ENCODE data around the gene TIGD3. TPM values are rescaled to one million over a fixed set of nuclear protein-coding genes. Genes with fewer than 3 reads are reported as not detected.

Gene TIGD3
- total and polyA plus RNA-seq, 2 experiments from 2014 or later = 1.2 to 3.0 TPM

- Mint-ChIP-seq H3K36me3 (ENCODE audit: low read depth) (peaks cover 43% of the 10 kb centered on the region), H3K27me3 (ENCODE audit: insufficient read depth, low read depth, poor library complexity) (peaks cover 34% of the 10 kb centered on the region), H3K9me3 (no peaks in the 10 kb centered on the region), H3K27ac (no peak overlapping the region), H3K4me3 (peak overlapping the region; percentile 69), H3K4me1 (peaks cover 10% of the 10 kb centered on the region)
- peak overlapping the region; percentile 99 for H3K4me2 ChIP-seq
- peaks cover 7% of the 10 kb centered on the region; the same call in 1 of the 2 replicates for H4K20me1 ChIP-seq (replicated peaks; ENCODE audit: insufficient read depth)
- H3K36me3 ChIP-seq (ENCODE audit: insufficient read depth) = peaks cover 24% of the 10 kb centered on the region
- DNase-seq (ENCODE audit: low spot score) (no peak), ATAC-seq (no peak)
- peaks cover 21% of the 10 kb centered on the region for H3F3A ChIP-seq (replicated peaks; ENCODE audit: low read depth)
- TF ChIP-seq STAT1 (IDR thresholded peaks at IDR 0.05; ENCODE audit: unreplicated experiment) (no peak), ZNF114 (CRISPR knock-in tag; IDR thresholded peaks at IDR 0.05) (no peak), POLR2AphosphoS5 (IDR thresholded peaks at IDR 0.05; ENCODE audit: low read depth) (no peak), NANOG (IDR thresholded peaks at IDR 0.05; ENCODE audit: borderline replicate concordance) (no peak), ETS1 (IDR thresholded peaks at IDR 0.05) (no peak), EZH2phosphoT487 (IDR thresholded peaks at IDR 0.05; ENCODE audit: unreplicated experiment) (no peak), CREB1 (CRISPR knock-in tag; IDR thresholded peaks at IDR 0.05; ENCODE audit: low read depth) (no peak), JUNB (IDR thresholded peaks at IDR 0.05; ENCODE audit: unreplicated experiment) (no peak), ZNF462 (CRISPR knock-in tag; IDR thresholded peaks at IDR 0.05) (no peak)
- H3K27me3 ChIP-seq (ENCODE audit: insufficient read depth) = peaks cover 31% of the 10 kb centered on the region
- H3K9me2 ChIP-seq (ENCODE audit: insufficient read depth) = no peaks in the 10 kb centered on the region
- peaks cover 6% of the 10 kb centered on the region; the same call in 1 of the 2 replicates for H3K4me1 ChIP-seq (ENCODE audit: insufficient read depth)
- no peak overlapping the region for H2AFZ ChIP-seq
- peak overlapping the region; percentile 92 for H3K4me3 ChIP-seq
- H3K27ac ChIP-seq (ENCODE audit: low read depth) = 0 out of 2 replicates have a peak overlapping the region, but pooled peaks have one; percentile 3
- no peaks in the 10 kb centered on the region for H3K79me2 ChIP-seq (replicated peaks; ENCODE audit: insufficient read depth)
Observed at GRCh38 chr11:65353376-65353775, 1.2 kb upstream of the TIGD3 start.

Measured in GM23338 (cell line).